H1 (cell line): ENCODE data around the gene OXCT2. TPM values are rescaled to one million over a fixed set of nuclear protein-coding genes. Genes with fewer than 3 reads are reported as not detected.

Source experiments
- ATF2 ChIP-seq: IDR thresholded peaks from 2 replicates; pipeline ENCODE4 v1.6.1; 2012; ENCODE audit warnings: low read length, inconsistent platforms
- BRCA1 ChIP-seq: IDR thresholded peaks from 2 replicates; pipeline ENCODE4 v1.6.1; 2012; ENCODE audit warnings: low read depth, low read length, improper control_type of control experiment
- CBX5 ChIP-seq: fragments of 300-800, 300-1000 bp; sonication (generic); IDR thresholded peaks from 2 replicates; pipeline ENCODE4 v1.7.1; 2016; ENCODE audit warnings: antibody characterized with exemption, low read length, low read depth
- JUND ChIP-seq: IDR thresholded peaks from 2 replicates; pipeline ENCODE4 v1.6.1; 2011; ENCODE audit warnings: mild to moderate bottlenecking, improper control_type of control experiment, low read length
- KDM5A ChIP-seq: fragments of 200-600 bp; IDR thresholded peaks from 2 replicates; pipeline ENCODE4 v1.7.1; 2012; ENCODE audit warnings: mild to moderate bottlenecking, low read length, inconsistent platforms, mixed read lengths
- RXRA ChIP-seq: IDR thresholded peaks from 2 replicates; pipeline ENCODE4 v1.6.1; 2011; ENCODE audit warnings: low read depth, mild to moderate bottlenecking, low read length, moderate library complexity; ENCODE audit not compliant: insufficient read depth
- SRF ChIP-seq: IDR thresholded peaks from 2 replicates; pipeline ENCODE4 v1.6.1; 2011; ENCODE audit warnings: mild to moderate bottlenecking, low read depth, low read length, moderate library complexity
- TAF1 ChIP-seq: IDR thresholded peaks from 2 replicates; pipeline ENCODE4 v1.6.1; 2011; ENCODE audit warnings: mild to moderate bottlenecking, low read depth, low read length
- polyA plus RNA-seq, 7 experiments: library from polyadenylated mRNA; depleted of rRNA in 3 of 7; stranded (reverse) in 5 of 7; unstranded in 2 of 7; fragments of >200 nt in 5 of 7; fragments of 200-250 nt in 2 of 7; gene quantifications; 1 replicate in 5 of 7; 2 replicates in 1 of 7; 4 replicates in 1 of 7; pipeline versions ENCODE4 v1.2.1 to v1.2.3, GENCODE V29; 2011 to 2013; ENCODE audit warnings: missing spikeins in 2 of 7, mixed read lengths in 2 of 7
- total RNA-seq: library from RNA; stranded (reverse); fragmentation: NEBNext Ultra II Directional; extraction: Animal tissue kit (Norgen Biotek cat#: 25700); gene quantifications from 2 replicates; pipeline ENCODE4 v1.2.1, GENCODE V29; 2021
- TF ChIP-seq, protein P1 (sequence below): fragments of 300-600 bp; sonication (generic); IDR thresholded peaks from 2 replicates; pipeline ENCODE4 v1.7.1; 2012; ENCODE audit warnings: low read length, moderate library complexity, mild to moderate bottlenecking, inconsistent platforms; ENCODE audit not compliant: insufficient replicate concordance

Gene OXCT2
- total and polyA plus RNA-seq, 2 of the 8 experiments (the other 6 are each of a cell fraction or from before 2014, with no cell fraction given): 2.6 to 2.9 TPM

GRCh38 chr1:39732730-39733129, 38.4 kb downstream of the OXCT2 start (continued):
- TF ChIP-seq ATF2 (no peak), SRF (no peak), JUND (no peak), KDM5A (no peak), TAF1 (no peak), CBX5 (no peak), BRCA1 (no peak), RXRA (no peak)
- TF ChIP-seq, protein P1, sequence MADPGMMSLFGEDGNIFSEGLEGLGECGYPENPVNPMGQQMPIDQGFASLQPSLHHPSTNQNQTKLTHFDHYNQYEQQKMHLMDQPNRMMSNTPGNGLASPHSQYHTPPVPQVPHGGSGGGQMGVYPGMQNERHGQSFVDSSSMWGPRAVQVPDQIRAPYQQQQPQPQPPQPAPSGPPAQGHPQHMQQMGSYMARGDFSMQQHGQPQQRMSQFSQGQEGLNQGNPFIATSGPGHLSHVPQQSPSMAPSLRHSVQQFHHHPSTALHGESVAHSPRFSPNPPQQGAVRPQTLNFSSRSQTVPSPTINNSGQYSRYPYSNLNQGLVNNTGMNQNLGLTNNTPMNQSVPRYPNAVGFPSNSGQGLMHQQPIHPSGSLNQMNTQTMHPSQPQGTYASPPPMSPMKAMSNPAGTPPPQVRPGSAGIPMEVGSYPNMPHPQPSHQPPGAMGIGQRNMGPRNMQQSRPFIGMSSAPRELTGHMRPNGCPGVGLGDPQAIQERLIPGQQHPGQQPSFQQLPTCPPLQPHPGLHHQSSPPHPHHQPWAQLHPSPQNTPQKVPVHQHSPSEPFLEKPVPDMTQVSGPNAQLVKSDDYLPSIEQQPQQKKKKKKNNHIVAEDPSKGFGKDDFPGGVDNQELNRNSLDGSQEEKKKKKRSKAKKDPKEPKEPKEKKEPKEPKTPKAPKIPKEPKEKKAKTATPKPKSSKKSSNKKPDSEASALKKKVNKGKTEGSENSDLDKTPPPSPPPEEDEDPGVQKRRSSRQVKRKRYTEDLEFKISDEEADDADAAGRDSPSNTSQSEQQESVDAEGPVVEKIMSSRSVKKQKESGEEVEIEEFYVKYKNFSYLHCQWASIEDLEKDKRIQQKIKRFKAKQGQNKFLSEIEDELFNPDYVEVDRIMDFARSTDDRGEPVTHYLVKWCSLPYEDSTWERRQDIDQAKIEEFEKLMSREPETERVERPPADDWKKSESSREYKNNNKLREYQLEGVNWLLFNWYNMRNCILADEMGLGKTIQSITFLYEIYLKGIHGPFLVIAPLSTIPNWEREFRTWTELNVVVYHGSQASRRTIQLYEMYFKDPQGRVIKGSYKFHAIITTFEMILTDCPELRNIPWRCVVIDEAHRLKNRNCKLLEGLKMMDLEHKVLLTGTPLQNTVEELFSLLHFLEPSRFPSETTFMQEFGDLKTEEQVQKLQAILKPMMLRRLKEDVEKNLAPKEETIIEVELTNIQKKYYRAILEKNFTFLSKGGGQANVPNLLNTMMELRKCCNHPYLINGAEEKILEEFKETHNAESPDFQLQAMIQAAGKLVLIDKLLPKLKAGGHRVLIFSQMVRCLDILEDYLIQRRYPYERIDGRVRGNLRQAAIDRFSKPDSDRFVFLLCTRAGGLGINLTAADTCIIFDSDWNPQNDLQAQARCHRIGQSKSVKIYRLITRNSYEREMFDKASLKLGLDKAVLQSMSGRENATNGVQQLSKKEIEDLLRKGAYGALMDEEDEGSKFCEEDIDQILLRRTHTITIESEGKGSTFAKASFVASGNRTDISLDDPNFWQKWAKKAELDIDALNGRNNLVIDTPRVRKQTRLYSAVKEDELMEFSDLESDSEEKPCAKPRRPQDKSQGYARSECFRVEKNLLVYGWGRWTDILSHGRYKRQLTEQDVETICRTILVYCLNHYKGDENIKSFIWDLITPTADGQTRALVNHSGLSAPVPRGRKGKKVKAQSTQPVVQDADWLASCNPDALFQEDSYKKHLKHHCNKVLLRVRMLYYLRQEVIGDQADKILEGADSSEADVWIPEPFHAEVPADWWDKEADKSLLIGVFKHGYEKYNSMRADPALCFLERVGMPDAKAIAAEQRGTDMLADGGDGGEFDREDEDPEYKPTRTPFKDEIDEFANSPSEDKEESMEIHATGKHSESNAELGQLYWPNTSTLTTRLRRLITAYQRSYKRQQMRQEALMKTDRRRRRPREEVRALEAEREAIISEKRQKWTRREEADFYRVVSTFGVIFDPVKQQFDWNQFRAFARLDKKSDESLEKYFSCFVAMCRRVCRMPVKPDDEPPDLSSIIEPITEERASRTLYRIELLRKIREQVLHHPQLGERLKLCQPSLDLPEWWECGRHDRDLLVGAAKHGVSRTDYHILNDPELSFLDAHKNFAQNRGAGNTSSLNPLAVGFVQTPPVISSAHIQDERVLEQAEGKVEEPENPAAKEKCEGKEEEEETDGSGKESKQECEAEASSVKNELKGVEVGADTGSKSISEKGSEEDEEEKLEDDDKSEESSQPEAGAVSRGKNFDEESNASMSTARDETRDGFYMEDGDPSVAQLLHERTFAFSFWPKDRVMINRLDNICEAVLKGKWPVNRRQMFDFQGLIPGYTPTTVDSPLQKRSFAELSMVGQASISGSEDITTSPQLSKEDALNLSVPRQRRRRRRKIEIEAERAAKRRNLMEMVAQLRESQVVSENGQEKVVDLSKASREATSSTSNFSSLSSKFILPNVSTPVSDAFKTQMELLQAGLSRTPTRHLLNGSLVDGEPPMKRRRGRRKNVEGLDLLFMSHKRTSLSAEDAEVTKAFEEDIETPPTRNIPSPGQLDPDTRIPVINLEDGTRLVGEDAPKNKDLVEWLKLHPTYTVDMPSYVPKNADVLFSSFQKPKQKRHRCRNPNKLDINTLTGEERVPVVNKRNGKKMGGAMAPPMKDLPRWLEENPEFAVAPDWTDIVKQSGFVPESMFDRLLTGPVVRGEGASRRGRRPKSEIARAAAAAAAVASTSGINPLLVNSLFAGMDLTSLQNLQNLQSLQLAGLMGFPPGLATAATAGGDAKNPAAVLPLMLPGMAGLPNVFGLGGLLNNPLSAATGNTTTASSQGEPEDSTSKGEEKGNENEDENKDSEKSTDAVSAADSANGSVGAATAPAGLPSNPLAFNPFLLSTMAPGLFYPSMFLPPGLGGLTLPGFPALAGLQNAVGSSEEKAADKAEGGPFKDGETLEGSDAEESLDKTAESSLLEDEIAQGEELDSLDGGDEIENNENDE: no peak
